Brain microvascular endothelial cell (primary cell): ENCODE results near the gene PRKD3.
A peak's percentile ranks its signal among the peaks of the same experiment; 100 is the strongest.

Experiments used
- DNase-seq: peaks from one replicate; pipeline ENCODE4 v3.0.0-alpha.2; 2020
- H3K27ac ChIP-seq: fragments of 250-450 bp; sonication (Bioruptor Pico); 2 replicates; pipeline ENCODE4 v1.5.1; 2020; ENCODE audit warnings: mild to moderate bottlenecking, moderate library complexity
- H3K27me3 ChIP-seq: fragments of 250-450 bp; sonication (Bioruptor Pico); replicated peaks from 2 replicates; pipeline ENCODE4 v1.5.1; 2020; ENCODE audit warnings: mild to moderate bottlenecking
- H3K36me3 ChIP-seq: fragments of 250-450 bp; sonication (Bioruptor Pico); replicated peaks from 2 replicates; pipeline ENCODE4 v1.5.1; 2020; ENCODE audit warnings: mild to moderate bottlenecking
- H3K4me3 ChIP-seq: 2 replicates; pipeline ENCODE4 v1.5.1; 2011; ENCODE audit warnings: low read depth, mild to moderate bottlenecking, control low read depth, low read length, moderate library complexity
- in situ Hi-C: cut with HindIII; loops from 2 replicates; pipeline ENCODE4 v1.10.0; 2017; ENCODE audit warnings: low sequenced_read_pairs, low pct_ligation_motif_present
- TF ChIP-seq, protein P1 (sequence below): IDR thresholded peaks from 2 replicates; pipeline ENCODE4 v1.5.1; 2011; ENCODE audit warnings: low read depth, mild to moderate bottlenecking, moderate library complexity, low read length, control low read depth, inconsistent platforms; ENCODE audit errors: missing control alignments

The PRKD3 gene

DNA sequence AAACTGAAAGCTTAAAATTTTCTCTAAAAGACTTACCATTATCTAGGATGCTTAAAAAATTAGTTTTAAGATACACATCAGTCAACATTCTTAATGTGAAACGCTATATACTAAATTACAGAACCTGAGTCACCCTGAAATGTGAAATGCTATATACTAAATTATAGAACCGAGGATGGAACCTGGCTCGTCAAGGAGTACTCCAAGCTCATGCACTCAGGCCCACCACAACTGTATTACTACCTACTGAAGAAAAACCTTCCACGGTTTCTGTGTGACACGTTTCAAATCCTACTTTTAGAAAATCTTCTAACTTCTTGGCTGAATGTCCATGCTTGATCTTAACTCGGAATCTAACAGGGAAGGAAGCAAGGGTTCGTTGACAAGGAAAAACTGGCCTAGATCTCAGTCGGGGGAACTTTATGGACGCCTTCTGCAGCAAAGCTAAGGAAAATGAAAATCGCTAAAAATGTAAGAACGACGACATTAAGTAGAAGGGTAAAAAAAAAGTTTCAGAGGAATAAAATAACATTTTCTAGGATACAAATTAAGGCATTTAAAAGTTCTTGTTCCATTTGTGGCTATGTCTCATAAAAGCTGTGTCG, 1.4 kb downstream of the PRKD3 start:
- in situ Hi-C loops: no loop called here

DNA sequence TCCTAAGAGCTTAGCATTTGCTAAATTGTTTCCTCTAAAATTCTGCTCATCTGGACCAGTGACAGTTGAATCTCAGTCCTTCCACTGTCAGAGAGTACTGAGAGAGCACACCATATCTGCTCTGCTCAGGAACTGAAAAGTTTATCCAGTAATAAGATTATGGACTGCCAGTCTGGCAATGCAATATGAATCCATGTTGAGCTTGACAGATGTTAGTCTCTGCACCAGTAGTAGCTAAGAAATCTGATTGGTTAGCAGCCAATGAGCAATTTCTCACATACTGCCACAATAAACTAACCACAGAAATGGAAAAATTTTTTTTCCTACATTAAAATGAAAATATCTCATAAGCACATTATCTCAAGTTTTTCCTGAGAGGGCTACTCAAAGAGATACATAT, 2.3 kb downstream of the PRKD3 start:
- no peak overlapping the region for H3K27ac ChIP-seq
- H3K36me3 ChIP-seq: no peaks in the 10 kb centered on the region
- in situ Hi-C loops: no loop called here
- no peak overlapping the region for H3K4me3 ChIP-seq
- no peaks in the 10 kb centered on the region for H3K27me3 ChIP-seq
- TF ChIP-seq, protein P1, sequence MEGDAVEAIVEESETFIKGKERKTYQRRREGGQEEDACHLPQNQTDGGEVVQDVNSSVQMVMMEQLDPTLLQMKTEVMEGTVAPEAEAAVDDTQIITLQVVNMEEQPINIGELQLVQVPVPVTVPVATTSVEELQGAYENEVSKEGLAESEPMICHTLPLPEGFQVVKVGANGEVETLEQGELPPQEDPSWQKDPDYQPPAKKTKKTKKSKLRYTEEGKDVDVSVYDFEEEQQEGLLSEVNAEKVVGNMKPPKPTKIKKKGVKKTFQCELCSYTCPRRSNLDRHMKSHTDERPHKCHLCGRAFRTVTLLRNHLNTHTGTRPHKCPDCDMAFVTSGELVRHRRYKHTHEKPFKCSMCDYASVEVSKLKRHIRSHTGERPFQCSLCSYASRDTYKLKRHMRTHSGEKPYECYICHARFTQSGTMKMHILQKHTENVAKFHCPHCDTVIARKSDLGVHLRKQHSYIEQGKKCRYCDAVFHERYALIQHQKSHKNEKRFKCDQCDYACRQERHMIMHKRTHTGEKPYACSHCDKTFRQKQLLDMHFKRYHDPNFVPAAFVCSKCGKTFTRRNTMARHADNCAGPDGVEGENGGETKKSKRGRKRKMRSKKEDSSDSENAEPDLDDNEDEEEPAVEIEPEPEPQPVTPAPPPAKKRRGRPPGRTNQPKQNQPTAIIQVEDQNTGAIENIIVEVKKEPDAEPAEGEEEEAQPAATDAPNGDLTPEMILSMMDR: no peak
- peak; percentile 23 for DNase-seq

More for the DNA sequence above, 1.4 kb downstream of the PRKD3 start:
- TF ChIP-seq, protein P1: no peak
- H3K27ac ChIP-seq: peak overlapping the region; percentile 64
- no peak for DNase-seq
- peak overlapping the region; percentile 79 for H3K4me3 ChIP-seq
- H3K27me3 ChIP-seq: no peaks in the 10 kb centered on the region
- H3K36me3 ChIP-seq: no peaks in the 10 kb centered on the region

DNA sequence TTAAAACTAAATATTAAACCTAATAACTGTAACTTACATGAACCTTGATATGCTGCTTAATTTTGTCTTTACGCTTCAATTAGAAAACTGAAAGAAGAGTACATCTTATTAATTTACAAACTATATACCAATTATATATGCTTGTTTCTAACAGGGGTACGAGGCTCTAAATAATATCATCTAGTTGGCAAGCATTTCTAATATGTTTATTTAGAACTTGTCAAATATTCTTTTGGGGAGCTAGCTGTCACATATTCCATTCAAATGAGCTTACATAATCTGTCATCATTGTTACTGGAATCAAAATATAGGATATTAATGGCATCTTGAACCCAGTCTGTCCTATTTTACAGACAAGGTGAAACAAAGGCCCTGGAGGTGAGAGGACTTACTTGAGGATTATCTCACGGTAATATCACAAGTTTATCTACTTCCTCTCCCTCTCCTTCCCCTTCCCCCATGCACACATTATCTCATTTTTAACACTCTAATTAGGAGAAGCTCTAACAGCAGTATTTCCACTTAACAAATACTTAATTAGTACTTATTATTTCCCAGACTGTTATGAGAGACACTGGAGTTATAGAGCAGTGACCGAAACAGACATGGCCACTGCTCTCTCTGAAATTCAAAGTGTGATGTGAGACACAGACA, 3.5 kb downstream of the PRKD3 start:
- TF ChIP-seq, protein P1: no peak
- no peak for DNase-seq
- in situ Hi-C loops: no loop called here
- H3K4me3 ChIP-seq: no peak overlapping the region
- H3K27me3 ChIP-seq: no peaks in the 10 kb centered on the region
- peaks cover 4% of the 10 kb centered on the region for H3K36me3 ChIP-seq
- no peak overlapping the region for H3K27ac ChIP-seq

DNA sequence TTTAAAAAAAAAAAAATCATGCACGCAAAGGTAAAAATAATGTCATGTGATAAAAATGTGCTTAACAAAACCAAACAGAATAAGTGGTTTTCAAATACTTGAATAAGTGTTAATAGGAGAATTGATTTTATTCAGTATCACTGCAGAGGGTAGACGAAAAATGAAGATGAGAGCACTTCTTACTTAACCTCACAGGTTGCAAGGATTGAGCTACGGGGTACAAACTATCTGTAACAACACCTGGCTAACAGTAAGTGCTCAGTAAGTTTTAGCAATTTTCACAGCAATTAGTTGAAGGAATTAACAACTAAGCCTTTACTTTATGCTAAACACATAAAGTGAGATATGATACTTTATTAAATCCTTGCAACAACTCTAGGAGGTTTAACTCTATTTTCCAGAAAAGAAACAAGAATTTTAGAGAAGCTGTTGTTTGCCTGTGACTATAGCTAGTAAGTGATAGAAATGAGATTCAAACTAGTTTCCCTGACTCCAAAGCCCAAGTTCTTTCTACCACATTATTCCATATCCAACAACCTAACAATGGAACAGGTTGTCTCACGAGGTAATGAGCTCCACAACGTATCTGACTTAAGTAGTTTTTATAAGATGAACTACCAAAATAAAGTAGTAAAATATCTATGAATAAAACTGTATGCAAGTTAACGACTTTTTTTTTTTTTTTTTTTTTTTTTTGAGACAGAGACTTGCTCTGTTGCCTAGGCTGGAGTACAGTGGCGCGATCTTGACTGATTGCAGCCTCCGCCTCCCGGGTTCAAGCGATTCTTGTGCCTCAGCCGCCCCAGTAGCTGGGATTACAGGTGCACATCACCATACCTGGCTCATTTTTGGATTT, 4.7 kb downstream of the PRKD3 start:
- DNase-seq: no peak
- Histone ChIP-seq H3K4me3 (no peak overlapping the region), H3K27me3 (no peaks in the 10 kb centered on the region), H3K36me3 (peaks cover 6% of the 10 kb centered on the region), H3K27ac (no peak overlapping the region)
- in situ Hi-C loops: no loop called here
- TF ChIP-seq, protein P1: no peak

GRCh38 chr2:37318401-37318800, 6.2 kb downstream of the PRKD3 start:
- Histone ChIP-seq H3K27me3 (no peaks in the 10 kb centered on the region), H3K4me3 (no peak overlapping the region), H3K36me3 (peaks cover 6% of the 10 kb centered on the region), H3K27ac (no peak overlapping the region)
- TF ChIP-seq, protein P1: no peak
- in situ Hi-C loops: no loop called here
- DNase-seq: peak; percentile 38
